Measurements from ENCODE around the gene EVL.

- TF ChIP-seq, protein P1, sequence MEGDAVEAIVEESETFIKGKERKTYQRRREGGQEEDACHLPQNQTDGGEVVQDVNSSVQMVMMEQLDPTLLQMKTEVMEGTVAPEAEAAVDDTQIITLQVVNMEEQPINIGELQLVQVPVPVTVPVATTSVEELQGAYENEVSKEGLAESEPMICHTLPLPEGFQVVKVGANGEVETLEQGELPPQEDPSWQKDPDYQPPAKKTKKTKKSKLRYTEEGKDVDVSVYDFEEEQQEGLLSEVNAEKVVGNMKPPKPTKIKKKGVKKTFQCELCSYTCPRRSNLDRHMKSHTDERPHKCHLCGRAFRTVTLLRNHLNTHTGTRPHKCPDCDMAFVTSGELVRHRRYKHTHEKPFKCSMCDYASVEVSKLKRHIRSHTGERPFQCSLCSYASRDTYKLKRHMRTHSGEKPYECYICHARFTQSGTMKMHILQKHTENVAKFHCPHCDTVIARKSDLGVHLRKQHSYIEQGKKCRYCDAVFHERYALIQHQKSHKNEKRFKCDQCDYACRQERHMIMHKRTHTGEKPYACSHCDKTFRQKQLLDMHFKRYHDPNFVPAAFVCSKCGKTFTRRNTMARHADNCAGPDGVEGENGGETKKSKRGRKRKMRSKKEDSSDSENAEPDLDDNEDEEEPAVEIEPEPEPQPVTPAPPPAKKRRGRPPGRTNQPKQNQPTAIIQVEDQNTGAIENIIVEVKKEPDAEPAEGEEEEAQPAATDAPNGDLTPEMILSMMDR (IDR thresholded peaks at IDR 0.05; ENCODE audit: low read depth, low read length): no peak
- TF ChIP-seq EZH2phosphoT487 (IDR thresholded peaks at IDR 0.05; ENCODE audit: low read depth): no peak
Observed at GRCh38 chr14:100058777-100059437, 6.3 kb upstream of the EVL start.
